IMR-90 (cell line): Measurements from ENCODE around the gene VPS33A. TPM values are rescaled to one million over a fixed set of nuclear protein-coding genes. Genes with fewer than 3 reads are reported as not detected.

Experiments
- ATAC-seq: fragments of 200-7000 bp; cut with Tn5 transposase; 2 replicates; pipeline ENCODE4 v1.9.1; 2020; ENCODE audit warnings: low read depth, mild to moderate bottlenecking, moderate library complexity
- BruUV-seq: library from RNA; stranded (reverse); fragments of 400-500 nt; replicated peaks from 2 replicates; lab custom pipeline; 2021; lab: Mats Ljungman, UMichigan
- CTCF ChIA-PET: fragments of 300-600 bp; formaldehyde crosslinking; extraction: SDS; loops from one replicate; lab custom pipeline; 2021; ENCODE audit warnings: antibody characterized with exemption; lab: Yijun Ruan, JAX
- POLR2A ChIA-PET: fragments of 300-600 bp; sonication (Branson Sonifier 250); formaldehyde crosslinking; loops from one replicate; lab custom pipeline; 2022; ENCODE audit warnings: antibody characterized with exemption; ENCODE audit not compliant: unreplicated experiment; lab: Charles Lee
- DNase-seq: peaks from one replicate; pipeline ENCODE4 v3.0.0; 2013
- H2AFZ ChIP-seq: replicated peaks from 2 replicates; pipeline ENCODE3; 2013; ENCODE audit warnings: low read length, mild to moderate bottlenecking; ENCODE audit not compliant: poor library complexity
- H2AK5ac ChIP-seq: 2 replicates; pipeline ENCODE4 v1.6.1; 2013; ENCODE audit warnings: low read depth, low read length, inconsistent platforms
- H2AK9ac ChIP-seq: replicated peaks from 2 replicates; pipeline ENCODE3; 2013; ENCODE audit warnings: mild to moderate bottlenecking, low read depth, low read length, moderate library complexity; ENCODE audit not compliant: poor library complexity
- H2BK120ac ChIP-seq: 2 replicates; pipeline ENCODE4 v1.6.1; 2013; ENCODE audit warnings: low read depth, low read length, inconsistent platforms
- H2BK15ac ChIP-seq: 3 replicates; pipeline ENCODE4 v1.6.1; 2013; ENCODE audit warnings: low read depth, low read length, inconsistent platforms
- H2BK20ac ChIP-seq: 2 replicates; pipeline ENCODE4 v1.6.1; 2013; ENCODE audit warnings: low read depth, mild to moderate bottlenecking, inconsistent platforms, low read length, moderate library complexity
- H2BK5ac ChIP-seq: 2 replicates; pipeline ENCODE4 v1.6.1; 2013; ENCODE audit warnings: mild to moderate bottlenecking, low read depth, low read length, inconsistent platforms; ENCODE audit not compliant: poor library complexity, severe bottlenecking
- H3K14ac ChIP-seq: replicated peaks from 2 replicates; pipeline ENCODE4 v1.6.1; 2013; ENCODE audit warnings: low read depth, low read length, inconsistent platforms
- H3K18ac ChIP-seq: 2 replicates; pipeline ENCODE4 v1.6.1; 2013; ENCODE audit warnings: low read depth, low read length, control low read depth
- H3K23ac ChIP-seq: 2 replicates; pipeline ENCODE4 v1.6.1; 2013; ENCODE audit warnings: low read depth, low read length, inconsistent platforms
- H3K27ac ChIP-seq: 2 replicates; pipeline ENCODE4 v1.5.1; 2013; ENCODE audit warnings: mild to moderate bottlenecking, control low read depth, low read length; ENCODE audit not compliant: insufficient read depth
- H3K27me3 ChIP-seq: 2 replicates; pipeline ENCODE4 v1.6.1; 2013; ENCODE audit warnings: low read length; ENCODE audit not compliant: control insufficient read depth, insufficient read depth
- H3K36me3 ChIP-seq: 2 replicates; pipeline ENCODE4 v1.6.1; 2013; ENCODE audit warnings: low read length, mixed read lengths; ENCODE audit not compliant: control insufficient read depth, insufficient read depth
- H3K4ac ChIP-seq: 2 replicates; pipeline ENCODE4 v1.6.1; 2013; ENCODE audit warnings: low read depth, low read length, inconsistent platforms
- H3K4me1 ChIP-seq: 2 replicates; pipeline ENCODE4 v1.6.1; 2013; ENCODE audit warnings: low read length, mixed read lengths; ENCODE audit not compliant: control insufficient read depth, insufficient read depth
- H3K4me2 ChIP-seq: 2 replicates; pipeline ENCODE4 v1.6.1; 2013; ENCODE audit warnings: low read depth, mild to moderate bottlenecking, control low read depth, low read length, moderate library complexity
- H3K4me3 ChIP-seq: 2 replicates; pipeline ENCODE4 v1.5.1; 2013; ENCODE audit warnings: low read depth, mild to moderate bottlenecking, control low read depth, low read length, moderate library complexity; ENCODE audit not compliant: insufficient read depth
- H3K56ac ChIP-seq: 2 replicates; pipeline ENCODE4 v1.6.1; 2013; ENCODE audit warnings: low read length, inconsistent platforms; ENCODE audit not compliant: insufficient read depth; ENCODE audit errors: extremely low read depth
- H3K79me1 ChIP-seq, 2 experiments: 2 replicates each; pipeline ENCODE4 v1.6.1; 2013; ENCODE audit warnings: low read length in 2 of 2, inconsistent platforms in 1 of 2, low read depth in 1 of 2
- H3K9ac ChIP-seq: 2 replicates; pipeline ENCODE4 v1.6.1; 2013; ENCODE audit warnings: low read depth, low read length, control low read depth
- H3K9me1 ChIP-seq: 2 replicates; pipeline ENCODE4 v1.6.1; 2013; ENCODE audit warnings: low read length, inconsistent platforms; ENCODE audit not compliant: insufficient read depth
- H3K9me3 ChIP-seq: 2 replicates; pipeline ENCODE4 v1.6.1; 2013; ENCODE audit warnings: low read length; ENCODE audit not compliant: control insufficient read depth, insufficient read depth
- H4K20me1 ChIP-seq: 2 replicates; pipeline ENCODE4 v1.6.1; 2013; ENCODE audit warnings: low read length, inconsistent platforms; ENCODE audit not compliant: insufficient read depth
- H4K5ac ChIP-seq: 2 replicates; pipeline ENCODE4 v1.6.1; 2013; ENCODE audit warnings: mild to moderate bottlenecking, low read depth, low read length, control low read depth
- H4K8ac ChIP-seq, 2 experiments: 2 replicates each; pipeline ENCODE4 v1.6.1; 2013; ENCODE audit warnings: low read depth in 2 of 2, low read length in 2 of 2, control low read depth in 1 of 2, inconsistent platforms in 1 of 2
- H4K91ac ChIP-seq: 2 replicates; pipeline ENCODE4 v1.6.1; 2013; ENCODE audit warnings: low read depth, low read length, inconsistent platforms; ENCODE audit not compliant: insufficient read depth
- ELK1 ChIP-seq: fragments of 150-350 bp; IDR thresholded peaks from 2 replicates; pipeline ENCODE4 v1.6.1; 2016; ENCODE audit warnings: low read depth, mild to moderate bottlenecking, low read length, moderate library complexity, borderline replicate concordance
- whole genome bisulfite sequencing, 2 experiments: methylation state at CpG; one replicate each; pipeline versions ENCODE4 v1.1.5 to v1.1.7; 2013; ENCODE audit warnings: missing lambda C conversion rate in 2 of 2; ENCODE audit not compliant: insufficient read length in 1 of 2; ENCODE audit errors: extremely low coverage in 2 of 2; 5-methylcytosine and 5-hydroxymethylcytosine counted together
- dilution Hi-C: fragments of 300-500 bp; cut with HindIII; formaldehyde crosslinking; loops from one replicate; pipeline ENCODE4 v1.14.3; 2018; ENCODE audit warnings: low sequenced_read_pairs; ENCODE audit not compliant: unreplicated experiment
- in situ Hi-C: fragments of 300-500 bp; cut with MboI; formaldehyde crosslinking; loops from 3 replicates; pipeline ENCODE4 v1.14.3; 2019; ENCODE audit warnings: low sequenced_read_pairs, inconsistent platforms, mixed read lengths
- intact Hi-C: fragments of 100-400 bp; cut with micrococcal nuclease; formaldehyde crosslinking; loops from 2 replicates; pipeline ENCODE4 v1.10.0; 2022
- polyA plus RNA-seq, 3 experiments: library from polyadenylated mRNA; depleted of rRNA; stranded (reverse); fragments of >200 nt; gene quantifications; 2 replicates each; pipeline ENCODE4 v1.2.3, GENCODE V29; 2012; ENCODE audit warnings: low replicate concordance in 1 of 3
- total RNA-seq: library from RNA; depleted of rRNA; stranded (reverse); fragments of >200 nt; gene quantifications from 2 replicates; pipeline ENCODE4 v1.2.3, GENCODE V29; 2012
- TF ChIP-seq, protein P1 (sequence below): conservative IDR thresholded peaks from 2 replicates; pipeline ENCODE4 v1.5.1; 2012; ENCODE audit warnings: mild to moderate bottlenecking, low read depth, low read length, improper control_type of control experiment

Gene VPS33A
- total and polyA plus RNA-seq, 2 of the 4 experiments (the other 2 are of a cell fraction), result 14.0 to 20.3 TPM

DNA sequence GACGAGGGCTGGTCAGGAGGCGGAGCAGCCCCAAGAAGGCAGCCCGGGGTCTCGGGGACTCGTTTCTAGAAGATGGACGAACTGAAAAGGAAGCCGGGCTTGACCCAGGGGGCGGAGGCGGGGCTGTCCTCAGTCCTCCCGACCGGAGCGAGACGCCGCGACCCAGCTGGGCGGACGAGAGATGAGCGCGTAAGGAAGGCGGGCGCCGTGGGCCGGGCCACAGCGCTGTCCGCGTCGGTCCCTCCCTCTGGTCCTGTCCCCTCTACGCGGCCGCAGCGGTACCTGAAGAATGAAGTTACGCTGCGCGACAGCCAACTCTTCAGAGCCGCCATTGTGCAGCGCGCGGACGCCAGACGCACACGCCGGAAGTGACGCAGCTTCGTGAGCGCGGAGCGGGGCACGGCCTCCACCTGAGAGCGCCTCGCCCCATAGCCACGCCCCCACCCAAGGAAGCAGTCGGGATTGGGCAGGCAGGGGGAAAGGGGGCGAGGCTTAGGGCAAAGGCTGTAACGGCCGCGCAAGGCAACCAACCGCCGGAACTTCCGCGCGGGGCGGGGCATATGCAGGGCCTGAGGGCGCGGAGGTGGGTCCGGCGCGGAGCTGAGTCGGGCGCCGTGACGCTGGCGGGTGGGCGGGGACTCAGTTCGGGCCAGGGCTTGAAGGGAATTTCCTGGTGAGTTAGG is 40.5 kb downstream of the VPS33A start, which contains the start of gene DIABLO (continued):
- TF ChIP-seq, protein P1, sequence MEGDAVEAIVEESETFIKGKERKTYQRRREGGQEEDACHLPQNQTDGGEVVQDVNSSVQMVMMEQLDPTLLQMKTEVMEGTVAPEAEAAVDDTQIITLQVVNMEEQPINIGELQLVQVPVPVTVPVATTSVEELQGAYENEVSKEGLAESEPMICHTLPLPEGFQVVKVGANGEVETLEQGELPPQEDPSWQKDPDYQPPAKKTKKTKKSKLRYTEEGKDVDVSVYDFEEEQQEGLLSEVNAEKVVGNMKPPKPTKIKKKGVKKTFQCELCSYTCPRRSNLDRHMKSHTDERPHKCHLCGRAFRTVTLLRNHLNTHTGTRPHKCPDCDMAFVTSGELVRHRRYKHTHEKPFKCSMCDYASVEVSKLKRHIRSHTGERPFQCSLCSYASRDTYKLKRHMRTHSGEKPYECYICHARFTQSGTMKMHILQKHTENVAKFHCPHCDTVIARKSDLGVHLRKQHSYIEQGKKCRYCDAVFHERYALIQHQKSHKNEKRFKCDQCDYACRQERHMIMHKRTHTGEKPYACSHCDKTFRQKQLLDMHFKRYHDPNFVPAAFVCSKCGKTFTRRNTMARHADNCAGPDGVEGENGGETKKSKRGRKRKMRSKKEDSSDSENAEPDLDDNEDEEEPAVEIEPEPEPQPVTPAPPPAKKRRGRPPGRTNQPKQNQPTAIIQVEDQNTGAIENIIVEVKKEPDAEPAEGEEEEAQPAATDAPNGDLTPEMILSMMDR, result no peak

GRCh38 chr12:122216445-122216844 is 49.8 kb downstream of the VPS33A start:
- ATAC-seq (no peak), DNase-seq (no peak)
- no peak overlapping the region for H3K9ac ChIP-seq
- BruUV-seq, result no TSS peak
- H3K4me3 ChIP-seq, result no peak overlapping the region
- H3K27me3 ChIP-seq, result no peaks in the 10 kb centered on the region
- WGBS, 2 experiments, result no CpG with 5 or more reads among the region's 1 CpG
- H3K56ac ChIP-seq, result no peak overlapping the region
- H2BK120ac ChIP-seq, result no peak overlapping the region
- H3K36me3 ChIP-seq, result peaks cover 44% of the 10 kb centered on the region
- no peak overlapping the region for H4K8ac ChIP-seq
- no peak overlapping the region for H3K4me2 ChIP-seq
- H3K18ac ChIP-seq, result no peak overlapping the region
- H2AK5ac ChIP-seq, result no peak overlapping the region
- H3K4ac ChIP-seq, result no peak overlapping the region
- no peak overlapping the region for H2AFZ ChIP-seq
- H4K91ac ChIP-seq, result no peak overlapping the region
- intact Hi-C loops, result no loop called here
- H3K27ac ChIP-seq, result no peak overlapping the region
- 0 out of 2 replicates have a peak, but pooled peaks cover 2% of the 10 kb centered on the region for H3K9me1 ChIP-seq
- H2BK15ac ChIP-seq, result no peak overlapping the region
- dilution Hi-C loops, result no loop called here
- peaks cover 21 to 29% of the 10 kb centered on the region in 2 experiments for H3K79me1 ChIP-seq
- H3K23ac ChIP-seq, result no peak overlapping the region
- in situ Hi-C loops, result no loop called here
- TF ChIP-seq ELK1, result no peak
- no peak overlapping the region for H2BK20ac ChIP-seq
- no peak overlapping the region for H4K5ac ChIP-seq
- CTCF ChIA-PET, result interaction anchor here (1.0 to 1.7 kb wide), 3 partner anchors 8 to 328 kb away, joined by 3 to 5 read pairs (median 4); partner anchors contain the start of gene PSMD9
- peaks cover 4% of the 10 kb centered on the region; the same call in 1 of the 2 replicates for H4K20me1 ChIP-seq
- POLR2A ChIA-PET, result no interaction called here
- no peak overlapping the region for H2BK5ac ChIP-seq
- H3K9me3 ChIP-seq, result no peaks in the 10 kb centered on the region
- H3K4me1 ChIP-seq, result no peaks in the 10 kb centered on the region
- H2AK9ac ChIP-seq, result no peak overlapping the region
- H3K14ac ChIP-seq, result no peak overlapping the region
